SK-N-SH (cell line): Measurements from ENCODE around the gene TBC1D9B.

Source experiments
- CTCF ChIP-seq: fragments of 200-600 bp; sonication (generic); IDR thresholded peaks from 2 replicates; pipeline ENCODE4 v1.6.1; 2017; ENCODE audit warnings: antibody characterized with exemption, mild to moderate bottlenecking, moderate library complexity
- EZH2phosphoT487 ChIP-seq: fragments of 200-600 bp; sonication (generic); IDR thresholded peaks from 2 replicates; pipeline ENCODE4 v1.6.1; 2017; ENCODE audit warnings: low read depth, mixed run types, mild to moderate bottlenecking, antibody characterized with exemption, moderate library complexity, borderline replicate concordance
- FOXJ3 ChIP-seq: sonication (generic); formaldehyde crosslinking; IDR thresholded peaks from 2 replicates; pipeline ENCODE4 v1.5.1; 2020; ENCODE audit warnings: mild to moderate bottlenecking, missing genetic modification reagents
- FOXM1 ChIP-seq: IDR thresholded peaks from 2 replicates; pipeline ENCODE4 v1.4.0; 2012; ENCODE audit warnings: low read depth, mild to moderate bottlenecking
- GABPA ChIP-seq: IDR thresholded peaks from 2 replicates; pipeline ENCODE4 v1.4.0; 2012; ENCODE audit warnings: low read depth, mild to moderate bottlenecking
- MXI1 ChIP-seq: IDR thresholded peaks from 2 replicates; pipeline ENCODE4 v1.6.1; 2012; ENCODE audit warnings: mild to moderate bottlenecking, low read depth, low read length, improper control_type of control experiment
- NFIC ChIP-seq: IDR thresholded peaks from 2 replicates; pipeline ENCODE4 v1.4.0; 2012; ENCODE audit warnings: borderline replicate concordance
- POLR2AphosphoS5 ChIP-seq: IDR thresholded peaks from 2 replicates; pipeline ENCODE4 v1.6.1; 2012; ENCODE audit warnings: low read depth, low read length
- REST ChIP-seq: IDR thresholded peaks from 2 replicates; pipeline ENCODE4 v1.6.1; 2012; ENCODE audit warnings: mild to moderate bottlenecking, low read depth, low read length, moderate library complexity
- RXRA ChIP-seq: IDR thresholded peaks from 2 replicates; pipeline ENCODE4 v1.4.0; 2012; ENCODE audit warnings: low read depth, mild to moderate bottlenecking, borderline replicate concordance
- TAF1 ChIP-seq: IDR thresholded peaks from 2 replicates; pipeline ENCODE4 v1.6.1; 2012; ENCODE audit warnings: low read depth, mild to moderate bottlenecking, low read length, moderate library complexity, borderline replicate concordance
- TCF12 ChIP-seq: IDR thresholded peaks from 2 replicates; pipeline ENCODE4 v1.4.0; 2012
- TEAD4 ChIP-seq: IDR thresholded peaks from 2 replicates; pipeline ENCODE4 v1.4.0; 2012; ENCODE audit warnings: mild to moderate bottlenecking, borderline replicate concordance; ENCODE audit not compliant: insufficient read depth
- USF2 ChIP-seq: fragments of 150-350 bp; IDR thresholded peaks from 2 replicates; pipeline ENCODE4 v1.6.1; 2017; ENCODE audit warnings: antibody characterized with exemption, low read length, low read depth, borderline replicate concordance

- no peak for TF ChIP-seq POLR2AphosphoS5
- TF ChIP-seq RXRA = no peak
- TF ChIP-seq NFIC = no peak
- TF ChIP-seq CTCF = no peak
- TF ChIP-seq FOXM1 = no peak
- TF ChIP-seq USF2 = no peak
- TF ChIP-seq EZH2phosphoT487 = no peak
- no peak; the same call in 1 of the 2 replicates for TF ChIP-seq MXI1
- TF ChIP-seq REST = no peak
- TF ChIP-seq TAF1 = no peak
- no peak for TF ChIP-seq GABPA
- TF ChIP-seq TEAD4 = no peak
- TF ChIP-seq TCF12 = no peak
- TF ChIP-seq FOXJ3 (CRISPR knock-in tag) = no peak
These were observed 722 bp downstream of the TBC1D9B start for GRCh38 chr5:179906795-179907555.
